Lower leg skin (tissue), 3 donors: ENCODE results near the gene ZNF101.

Source experiments
- POLR2A ChIP-seq, 2 donors: fragments of 450-650 bp; IDR thresholded peaks; one replicate each; pipeline ENCODE4 v1.6.1; 2016 to 2017; ENCODE audit warnings: antibody characterized with exemption in 2 of 2, mild to moderate bottlenecking in 1 of 2, moderate library complexity in 1 of 2
- TF ChIP-seq, protein P1 (sequence below), 3 donors: fragments of 450-650 bp; IDR thresholded peaks; one replicate each; pipeline ENCODE4 v1.5.1; 2016; ENCODE audit warnings: antibody characterized with exemption in 3 of 3, mild to moderate bottlenecking in 3 of 3, moderate library complexity in 2 of 3

DNA sequence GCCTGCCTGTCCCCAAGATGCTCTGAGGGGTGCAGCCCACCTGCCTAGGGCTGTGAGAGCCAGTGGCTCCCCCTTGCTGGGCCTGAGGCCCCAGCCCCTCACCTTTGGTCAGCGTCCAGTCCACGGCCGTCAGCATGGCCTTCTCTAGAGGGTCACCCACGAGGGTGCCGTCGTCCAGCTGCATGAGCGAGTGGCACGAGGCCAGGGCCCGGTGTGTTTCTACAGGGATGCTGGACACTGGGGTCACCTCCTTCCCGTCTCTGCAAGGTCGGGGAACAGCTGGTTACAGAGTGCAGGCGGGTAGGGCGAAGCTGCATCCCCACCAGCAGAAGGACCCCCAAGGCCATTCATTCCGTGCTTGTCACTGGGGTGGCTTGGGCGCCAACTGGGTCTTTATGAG lies 14.2 kb upstream of the ZNF101 start:
- TF ChIP-seq, protein P1, sequence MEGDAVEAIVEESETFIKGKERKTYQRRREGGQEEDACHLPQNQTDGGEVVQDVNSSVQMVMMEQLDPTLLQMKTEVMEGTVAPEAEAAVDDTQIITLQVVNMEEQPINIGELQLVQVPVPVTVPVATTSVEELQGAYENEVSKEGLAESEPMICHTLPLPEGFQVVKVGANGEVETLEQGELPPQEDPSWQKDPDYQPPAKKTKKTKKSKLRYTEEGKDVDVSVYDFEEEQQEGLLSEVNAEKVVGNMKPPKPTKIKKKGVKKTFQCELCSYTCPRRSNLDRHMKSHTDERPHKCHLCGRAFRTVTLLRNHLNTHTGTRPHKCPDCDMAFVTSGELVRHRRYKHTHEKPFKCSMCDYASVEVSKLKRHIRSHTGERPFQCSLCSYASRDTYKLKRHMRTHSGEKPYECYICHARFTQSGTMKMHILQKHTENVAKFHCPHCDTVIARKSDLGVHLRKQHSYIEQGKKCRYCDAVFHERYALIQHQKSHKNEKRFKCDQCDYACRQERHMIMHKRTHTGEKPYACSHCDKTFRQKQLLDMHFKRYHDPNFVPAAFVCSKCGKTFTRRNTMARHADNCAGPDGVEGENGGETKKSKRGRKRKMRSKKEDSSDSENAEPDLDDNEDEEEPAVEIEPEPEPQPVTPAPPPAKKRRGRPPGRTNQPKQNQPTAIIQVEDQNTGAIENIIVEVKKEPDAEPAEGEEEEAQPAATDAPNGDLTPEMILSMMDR (IDR thresholded peaks at IDR 0.05) = no peak
- no peak for TF ChIP-seq POLR2A (IDR thresholded peaks at IDR 0.05)
